ENCODE results near the gene EPS8. TPM values are rescaled to one million over a fixed set of nuclear protein-coding genes. Genes with fewer than 3 reads are reported as not detected.
A peak's percentile ranks its signal among the peaks of the same experiment; 100 is the strongest.

EPS8 gene
- total RNA-seq, 1 experiment from 2014 or later = 32.0 TPM

- CTCF ChIA-PET = no interaction called here
- in situ Hi-C loops (cut with HindIII; ENCODE audit: low pct_unique_long_range_greater_than_20kb, low sequenced_read_pairs) = no loop called here
Observed at GRCh38 chr12:15794836-15795235, 5.6 kb upstream of the EPS8 start.

GRCh38 chr12:15794196-15794595 is 5.0 kb upstream of the EPS8 start:
- intact Hi-C loops (cut with micrococcal nuclease; ENCODE audit: unreplicated experiment) = no loop called here

More at GRCh38 chr12:15794836-15795235, 5.6 kb upstream of the EPS8 start:
- Histone ChIP-seq H3K4me3 (ENCODE audit: low read depth in 2 of 2, low read length in 2 of 2) (no peak overlapping the region), H3K36me3 (ENCODE audit: control insufficient read depth, insufficient read depth, low read length) (no peaks in the 10 kb centered on the region), H3K27me3 (ENCODE audit: control insufficient read depth, insufficient read depth, low read length) (no peaks in the 10 kb centered on the region), H3K4me1 (ENCODE audit: control insufficient read depth, insufficient read depth, low read length) (peaks cover 12% of the 10 kb centered on the region), H3K9me3 (ENCODE audit: control insufficient read depth, insufficient read depth, low read depth, low read length) (no peaks in the 10 kb centered on the region; the same call in 1 of the 2 replicates), H3K27ac (ENCODE audit: low read length) (peak overlapping the region; percentile 44; the same call in 1 of the 2 replicates)
- ATAC-seq (no peak), DNase-seq (ENCODE audit: low read depth, low spot score) (no peak)
- intact Hi-C loops (cut with micrococcal nuclease; ENCODE audit: unreplicated experiment) = loop anchor here (5.0 kb wide), 1 partner anchor 62 kb away; no protein-coding TSS in a partner anchor
- POLR2A ChIA-PET = no interaction called here
- no TSS peak for BruUV-seq (replicated peaks)
- TF ChIP-seq POLR2AphosphoS5 (IDR thresholded peaks at IDR 0.05; ENCODE audit: low read depth, low read length) = no peak
- no peak for TF ChIP-seq REST (IDR thresholded peaks at IDR 0.05; ENCODE audit: insufficient read depth in 1 of 2, low read depth in 2 of 2, low read length in 1 of 2)
- TF ChIP-seq SIN3A (IDR thresholded peaks at IDR 0.05; ENCODE audit: borderline replicate concordance, insufficient read depth, low read depth, low read length) = no peak
- TF ChIP-seq CTCF (IDR thresholded peaks at IDR 0.05) = no peak
- no peak for TF ChIP-seq TCF7L2 (IDR thresholded peaks at IDR 0.05; ENCODE audit: low read depth, low read length)

More at GRCh38 chr12:15794196-15794595, 5.0 kb upstream of the EPS8 start:
- Histone ChIP-seq H3K9me3 (ENCODE audit: control insufficient read depth, insufficient read depth, low read depth, low read length) (no peaks in the 10 kb centered on the region; the same call in 1 of the 2 replicates), H3K27me3 (ENCODE audit: control insufficient read depth, insufficient read depth, low read length) (no peaks in the 10 kb centered on the region), H3K4me1 (ENCODE audit: control insufficient read depth, insufficient read depth, low read length) (peaks cover 12% of the 10 kb centered on the region), H3K27ac (ENCODE audit: low read length) (no peak overlapping the region), H3K36me3 (ENCODE audit: control insufficient read depth, insufficient read depth, low read length) (no peaks in the 10 kb centered on the region), H3K4me3 (ENCODE audit: low read depth in 2 of 2, low read length in 2 of 2) (no peak overlapping the region)
- BruUV-seq (replicated peaks) = no TSS peak
- no peak for TF ChIP-seq TCF7L2 (IDR thresholded peaks at IDR 0.05; ENCODE audit: low read depth, low read length)
- no peak for TF ChIP-seq SIN3A (IDR thresholded peaks at IDR 0.05; ENCODE audit: borderline replicate concordance, insufficient read depth, low read depth, low read length)
- TF ChIP-seq POLR2AphosphoS5 (IDR thresholded peaks at IDR 0.05; ENCODE audit: low read depth, low read length) = no peak
- no peak for TF ChIP-seq CTCF (IDR thresholded peaks at IDR 0.05)
- no peak for TF ChIP-seq REST (IDR thresholded peaks at IDR 0.05; ENCODE audit: insufficient read depth in 1 of 2, low read depth in 2 of 2, low read length in 1 of 2)
- ChIA-PET CTCF (no interaction called here), POLR2A (no interaction called here)
- in situ Hi-C loops (cut with HindIII; ENCODE audit: low pct_unique_long_range_greater_than_20kb, low sequenced_read_pairs) = no loop called here
- ATAC-seq = no peak
- DNase-seq (ENCODE audit: low read depth, low spot score) = no peak
